ENCODE results near the gene KCNQ1. TPM values are rescaled to one million over a fixed set of nuclear protein-coding genes. Genes with fewer than 3 reads are reported as not detected.
A peak's percentile ranks its signal among the peaks of the same experiment; 100 is the strongest.

KCNQ1 gene
- total and polyA plus RNA-seq, 9 of the 15 experiments (the other 6 are each of a cell fraction or from before 2014, with no cell fraction given) = 0.44 TPM; not detected in 8

DNA sequence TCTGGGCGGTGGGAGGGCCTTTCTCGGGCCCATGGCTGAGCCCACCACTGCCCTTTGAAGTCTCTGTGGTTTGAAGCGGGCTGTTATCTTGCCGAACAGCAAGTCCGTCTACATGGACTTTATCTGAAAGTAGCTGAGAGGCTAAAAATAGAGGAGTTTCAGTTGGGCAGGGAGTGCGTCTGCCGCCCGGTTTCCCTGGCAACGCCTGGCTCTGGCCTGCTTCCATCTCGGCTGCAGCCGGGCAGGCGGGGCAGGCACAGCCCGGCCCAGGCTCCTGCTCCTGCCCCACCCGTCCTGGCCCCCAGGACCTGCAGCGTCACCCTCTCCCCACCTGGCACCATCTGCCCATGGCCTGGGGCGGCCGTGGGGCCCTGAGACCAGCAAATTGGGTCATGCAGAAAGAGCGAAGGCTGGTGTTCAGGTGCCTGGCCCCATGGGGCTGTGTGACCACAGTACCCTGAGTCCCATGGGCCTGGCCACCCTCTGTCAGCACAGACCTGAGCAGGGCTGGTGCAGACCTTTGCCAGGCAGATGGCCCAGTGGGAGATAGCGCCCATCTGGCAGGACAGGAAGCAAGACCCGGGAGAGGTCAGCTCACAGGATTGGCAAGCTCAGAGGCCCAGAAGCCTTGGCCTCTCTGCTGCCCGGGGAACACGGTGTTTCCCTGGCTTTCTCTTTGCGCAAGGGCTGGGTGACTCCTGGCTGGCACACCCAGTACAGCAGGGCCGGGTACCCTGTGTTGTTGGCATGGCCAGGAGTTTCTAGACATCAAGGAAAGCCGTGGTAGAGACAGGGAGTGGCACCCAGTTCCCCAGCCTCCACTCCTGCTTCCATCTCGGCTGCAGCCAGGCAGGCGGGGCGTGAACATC is 334.1 kb downstream of the KCNQ1 start (continued):
- peak; percentile 78; the same call in 1 of the 2 replicates for TF ChIP-seq NBN (IDR thresholded peaks at IDR 0.05; ENCODE audit: low read depth)
- peak; percentile 93 for TF ChIP-seq CXXC5 (CRISPR knock-in tag; IDR thresholded peaks at IDR 0.05)

DNA sequence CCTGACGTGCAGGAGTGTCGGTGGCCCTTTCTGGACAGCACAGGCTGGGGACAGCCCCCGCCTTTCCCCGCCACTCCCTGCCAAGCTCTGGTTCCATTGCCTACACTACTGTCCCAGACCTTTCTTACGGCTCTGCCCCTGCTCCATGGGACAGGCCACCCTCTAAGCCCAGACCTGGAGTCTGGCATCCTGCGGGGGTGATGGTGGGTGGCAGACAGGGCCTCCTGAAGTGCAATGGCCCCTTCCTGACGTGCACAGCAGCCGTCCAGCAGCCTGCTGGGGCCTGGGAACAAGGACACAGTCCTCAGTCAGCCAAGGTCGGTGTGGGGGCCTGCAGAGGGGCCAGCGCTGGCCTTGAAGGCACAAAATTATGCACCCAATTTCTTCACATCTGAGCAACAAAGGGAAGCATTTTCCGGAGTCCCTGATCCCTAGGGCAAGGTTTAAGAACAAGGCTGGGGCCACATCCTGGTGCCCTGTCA is 334.7 kb downstream of the KCNQ1 start:
- ATAC-seq (peak; percentile 68), FAIRE-seq (no peak), DNase-seq (ENCODE audit: extremely low read depth in 1 of 4, low spot score in 3 of 4) (peak; percentile 70 to 77 (median 72))
- no peaks in the 10 kb centered on the region for H3K9me3 ChIP-seq (replicated peaks; ENCODE audit: control insufficient read depth, insufficient read depth, low read depth, low read length)
- WGBS (ENCODE audit: insufficient coverage, low coverage, missing lambda C conversion rate) = 17% methylated on average over 10 of the region's 11 CpGs
- H3K4me3 ChIP-seq = no peak overlapping the region
- ChIA-PET CTCF (ENCODE audit: low intra/inter-chr PET ratio) (no interaction called here), POLR2A (interaction anchor here (0.7 kb wide), 1 partner anchor 10 kb away, joined by 3 read pairs; no protein-coding TSS in a partner anchor)
- peak overlapping the region; percentile 78 for H2AFZ ChIP-seq (ENCODE audit: low read depth, low read length)
- H4K20me1 ChIP-seq (replicated peaks; ENCODE audit: control insufficient read depth, insufficient read depth, low read length) = no peaks in the 10 kb centered on the region
- peak overlapping the region; percentile 59 to 92 for H3K9ac ChIP-seq (ENCODE audit: insufficient read depth in 1 of 2, low read depth in 2 of 2, low read length in 2 of 2)
- no peaks in the 10 kb centered on the region for H3K9me1 ChIP-seq (ENCODE audit: control insufficient read depth, insufficient read depth, low read length)
- peaks cover 64 to 74% of the 10 kb centered on the region in 2 experiments for H3K4me1 ChIP-seq (replicated peaks in 1 of 2; ENCODE audit: control insufficient read depth in 2 of 2, insufficient read depth in 2 of 2, low read length in 2 of 2)
- H3K79me2 ChIP-seq (ENCODE audit: control insufficient read depth, insufficient read depth, low read length) = no peaks in the 10 kb centered on the region
- intact Hi-C loops (cut with micrococcal nuclease) = no loop called here
- H3K36me3 ChIP-seq (ENCODE audit: control insufficient read depth, insufficient read depth, low read length) = no peaks in the 10 kb centered on the region
- H3K27me3 ChIP-seq (ENCODE audit: control insufficient read depth in 2 of 2, insufficient read depth in 2 of 2, low read length in 2 of 2) = no peaks in the 10 kb centered on the region
- peak overlapping the region; percentile 87 for H3K27ac ChIP-seq (ENCODE audit: extremely low read depth, low read depth, low read length)
- in situ Hi-C loops (cut with MboI) = no loop called here
- H3K4me2 ChIP-seq (ENCODE audit: insufficient read depth, low read length) = peak overlapping the region; percentile 71
- no TSS peak for BruUV-seq (replicated peaks)
- TF ChIP-seq BACH1 (tag; IDR thresholded peaks at IDR 0.05) (no peak), STAG1 (CRISPR knock-in tag; IDR thresholded peaks at IDR 0.05; ENCODE audit: borderline replicate concordance) (no peak), ZNF444 (CRISPR knock-in tag; IDR thresholded peaks at IDR 0.05) (no peak), ILK (tag; IDR thresholded peaks at IDR 0.05; ENCODE audit: borderline replicate concordance, low read depth) (no peak), FOXK1 (CRISPR knock-in tag; IDR thresholded peaks at IDR 0.05; ENCODE audit: borderline replicate concordance) (no peak), PCBP1 (IDR thresholded peaks at IDR 0.05; ENCODE audit: low read depth, low read length, poor library complexity, severe bottlenecking) (no peak), FOXK2 (conservative IDR thresholded peaks at IDR 0.05 in 1 of 2, IDR thresholded peaks at IDR 0.05 in 1 of 2; ENCODE audit: low read depth in 2 of 2) (no peak), CTBP1 (IDR thresholded peaks at IDR 0.05; ENCODE audit: borderline replicate concordance) (peak; percentile 8; the same call in 1 of the 2 replicates), PRMT5 (CRISPR knock-in tag; IDR thresholded peaks at IDR 0.05) (no peak), ZNF431 (CRISPR knock-in tag; IDR thresholded peaks at IDR 0.05) (no peak), IRF2 (CRISPR knock-in tag; IDR thresholded peaks at IDR 0.05) (no peak)
- TF ChIP-seq, protein P1, sequence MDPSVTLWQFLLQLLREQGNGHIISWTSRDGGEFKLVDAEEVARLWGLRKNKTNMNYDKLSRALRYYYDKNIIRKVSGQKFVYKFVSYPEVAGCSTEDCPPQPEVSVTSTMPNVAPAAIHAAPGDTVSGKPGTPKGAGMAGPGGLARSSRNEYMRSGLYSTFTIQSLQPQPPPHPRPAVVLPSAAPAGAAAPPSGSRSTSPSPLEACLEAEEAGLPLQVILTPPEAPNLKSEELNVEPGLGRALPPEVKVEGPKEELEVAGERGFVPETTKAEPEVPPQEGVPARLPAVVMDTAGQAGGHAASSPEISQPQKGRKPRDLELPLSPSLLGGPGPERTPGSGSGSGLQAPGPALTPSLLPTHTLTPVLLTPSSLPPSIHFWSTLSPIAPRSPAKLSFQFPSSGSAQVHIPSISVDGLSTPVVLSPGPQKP (CRISPR knock-in tag; IDR thresholded peaks at IDR 0.05) = no peak
- TF ChIP-seq, protein P2, sequence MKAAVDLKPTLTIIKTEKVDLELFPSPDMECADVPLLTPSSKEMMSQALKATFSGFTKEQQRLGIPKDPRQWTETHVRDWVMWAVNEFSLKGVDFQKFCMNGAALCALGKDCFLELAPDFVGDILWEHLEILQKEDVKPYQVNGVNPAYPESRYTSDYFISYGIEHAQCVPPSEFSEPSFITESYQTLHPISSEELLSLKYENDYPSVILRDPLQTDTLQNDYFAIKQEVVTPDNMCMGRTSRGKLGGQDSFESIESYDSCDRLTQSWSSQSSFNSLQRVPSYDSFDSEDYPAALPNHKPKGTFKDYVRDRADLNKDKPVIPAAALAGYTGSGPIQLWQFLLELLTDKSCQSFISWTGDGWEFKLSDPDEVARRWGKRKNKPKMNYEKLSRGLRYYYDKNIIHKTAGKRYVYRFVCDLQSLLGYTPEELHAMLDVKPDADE (conservative IDR thresholded peaks at IDR 0.05; ENCODE audit: control insufficient read depth, low read depth, low read length) = no peak
- TF ChIP-seq, protein P3, sequence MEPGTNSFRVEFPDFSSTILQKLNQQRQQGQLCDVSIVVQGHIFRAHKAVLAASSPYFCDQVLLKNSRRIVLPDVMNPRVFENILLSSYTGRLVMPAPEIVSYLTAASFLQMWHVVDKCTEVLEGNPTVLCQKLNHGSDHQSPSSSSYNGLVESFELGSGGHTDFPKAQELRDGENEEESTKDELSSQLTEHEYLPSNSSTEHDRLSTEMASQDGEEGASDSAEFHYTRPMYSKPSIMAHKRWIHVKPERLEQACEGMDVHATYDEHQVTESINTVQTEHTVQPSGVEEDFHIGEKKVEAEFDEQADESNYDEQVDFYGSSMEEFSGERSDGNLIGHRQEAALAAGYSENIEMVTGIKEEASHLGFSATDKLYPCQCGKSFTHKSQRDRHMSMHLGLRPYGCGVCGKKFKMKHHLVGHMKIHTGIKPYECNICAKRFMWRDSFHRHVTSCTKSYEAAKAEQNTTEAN (CRISPR knock-in tag; IDR thresholded peaks at IDR 0.05) = no peak
